DOHH2 (cell line): ENCODE data around the gene LYZ.
"Not testable (repeated sequence)": the region's sequence is repeated elsewhere in the genome, so short reads cannot be mapped to it uniquely, and the experiment has no call there.

ENCODE experiments used
- EZH2phosphoT487 ChIP-seq: fragments of 200-600 bp; sonication (generic); IDR thresholded peaks from 2 replicates; pipeline ENCODE4 v1.6.1; 2017; ENCODE audit warnings: borderline replicate concordance, mild to moderate bottlenecking, antibody characterized with exemption, low read length, moderate library complexity, mixed read lengths
- TF ChIP-seq, protein P1 (sequence below): fragments of 200-600 bp; sonication (generic); IDR thresholded peaks from one replicate; pipeline ENCODE4 v1.5.1; 2014; ENCODE audit warnings: antibody characterized with exemption, mild to moderate bottlenecking, low read depth, low read length; ENCODE audit not compliant: poor library complexity, severe bottlenecking

DNA sequence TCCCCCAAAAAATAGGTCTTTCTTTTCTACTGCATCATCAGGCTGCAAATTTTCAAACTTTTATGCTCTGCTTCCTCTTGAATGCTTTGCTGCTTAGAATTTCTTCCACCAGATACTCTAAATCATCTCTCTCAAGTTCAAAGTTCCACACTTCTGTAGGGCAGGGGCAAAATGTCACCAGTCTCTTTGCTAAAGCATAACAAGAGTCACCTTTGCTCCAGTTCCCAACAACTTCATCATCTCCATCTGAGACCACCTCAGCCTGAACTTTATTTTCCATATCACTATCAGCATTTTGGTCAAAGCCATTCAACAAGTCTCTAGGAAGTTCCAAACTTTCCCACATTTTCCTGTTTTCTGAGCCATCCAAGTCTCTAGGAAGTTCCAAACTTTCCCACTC, 31.4 kb upstream of the LYZ start:
- TF ChIP-seq, protein P1, sequence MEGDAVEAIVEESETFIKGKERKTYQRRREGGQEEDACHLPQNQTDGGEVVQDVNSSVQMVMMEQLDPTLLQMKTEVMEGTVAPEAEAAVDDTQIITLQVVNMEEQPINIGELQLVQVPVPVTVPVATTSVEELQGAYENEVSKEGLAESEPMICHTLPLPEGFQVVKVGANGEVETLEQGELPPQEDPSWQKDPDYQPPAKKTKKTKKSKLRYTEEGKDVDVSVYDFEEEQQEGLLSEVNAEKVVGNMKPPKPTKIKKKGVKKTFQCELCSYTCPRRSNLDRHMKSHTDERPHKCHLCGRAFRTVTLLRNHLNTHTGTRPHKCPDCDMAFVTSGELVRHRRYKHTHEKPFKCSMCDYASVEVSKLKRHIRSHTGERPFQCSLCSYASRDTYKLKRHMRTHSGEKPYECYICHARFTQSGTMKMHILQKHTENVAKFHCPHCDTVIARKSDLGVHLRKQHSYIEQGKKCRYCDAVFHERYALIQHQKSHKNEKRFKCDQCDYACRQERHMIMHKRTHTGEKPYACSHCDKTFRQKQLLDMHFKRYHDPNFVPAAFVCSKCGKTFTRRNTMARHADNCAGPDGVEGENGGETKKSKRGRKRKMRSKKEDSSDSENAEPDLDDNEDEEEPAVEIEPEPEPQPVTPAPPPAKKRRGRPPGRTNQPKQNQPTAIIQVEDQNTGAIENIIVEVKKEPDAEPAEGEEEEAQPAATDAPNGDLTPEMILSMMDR = not testable (repeated sequence)
- TF ChIP-seq EZH2phosphoT487 = not testable (repeated sequence)
